HG03097 (cell line): ENCODE data around the gene UQCRFS1.

Experiments used
- ATAC-seq: cut with Tn5 transposase; IDR thresholded peaks from one replicate; pipeline ENCODE4 v1.9.1; 2021; ENCODE audit not compliant: unreplicated experiment, low FRiP score

Gene UQCRFS1

DNA sequence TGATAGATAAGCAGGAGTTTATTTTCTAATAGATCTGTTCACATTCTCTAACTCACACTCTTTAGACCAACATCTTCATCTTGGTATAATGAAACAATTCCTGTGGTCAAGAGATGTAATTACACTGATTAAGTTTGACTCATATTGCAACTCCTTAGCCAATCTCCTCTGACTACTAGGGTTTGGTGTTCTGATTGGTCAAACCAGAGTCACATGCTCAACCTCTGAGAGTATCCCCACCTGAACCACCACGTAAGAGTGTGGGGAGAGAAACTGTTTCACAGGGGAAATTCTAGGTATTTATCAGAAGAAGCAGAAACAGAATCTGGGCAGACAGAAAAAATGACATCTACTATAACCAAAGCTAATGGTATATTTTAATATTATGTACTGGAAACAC, 42.4 kb downstream of the UQCRFS1 start:
- no peak for ATAC-seq

DNA sequence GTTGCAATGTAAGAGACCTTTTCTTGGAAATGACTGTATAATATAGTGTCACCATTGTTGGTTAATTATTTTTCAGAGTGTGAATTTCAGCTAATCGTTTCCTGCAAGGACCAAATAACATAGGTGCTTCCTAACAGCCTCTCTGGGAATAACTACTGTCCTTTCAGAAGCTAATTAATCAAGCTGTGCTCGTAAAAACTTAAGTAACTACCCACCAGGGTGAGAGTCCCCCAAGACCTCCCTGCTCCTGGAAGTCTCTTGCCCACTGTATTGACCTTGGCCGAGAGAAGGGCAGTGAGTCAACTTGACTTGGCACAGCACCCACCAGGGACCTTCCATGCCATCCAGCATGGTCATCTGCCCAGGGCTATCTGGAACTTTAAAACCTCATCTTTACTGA, 50.3 kb downstream of the UQCRFS1 start:
- ATAC-seq: no peak

DNA sequence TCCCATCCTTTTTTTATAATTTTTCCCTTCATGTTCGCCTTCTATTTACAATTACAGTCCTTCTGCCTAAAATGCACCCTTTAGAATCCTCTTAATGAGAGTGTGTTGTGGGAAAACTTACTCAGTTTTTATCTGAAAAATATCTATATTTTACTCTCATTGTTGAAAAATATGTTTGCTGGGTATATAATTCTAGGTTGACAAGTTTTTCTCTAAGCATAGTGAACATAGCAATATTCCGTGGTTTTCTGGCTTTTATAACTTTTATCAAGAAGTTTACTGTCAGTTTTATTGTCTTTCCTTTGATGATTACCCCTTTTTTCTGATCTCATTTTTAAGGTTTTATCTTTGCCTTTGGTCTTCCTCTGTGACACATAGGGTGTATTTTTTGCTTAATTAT, 57.3 kb downstream of the UQCRFS1 start:
- ATAC-seq: no peak
